NCI-H1417 (cell line): Measurements from ENCODE around the gene KCNJ4.

ENCODE experiments used
- DNase-seq, 3 experiments: peaks; one replicate each; lab custom pipeline; 2025; lab: John Stamatoyannopoulos, UW

The KCNJ4 gene

DNA sequence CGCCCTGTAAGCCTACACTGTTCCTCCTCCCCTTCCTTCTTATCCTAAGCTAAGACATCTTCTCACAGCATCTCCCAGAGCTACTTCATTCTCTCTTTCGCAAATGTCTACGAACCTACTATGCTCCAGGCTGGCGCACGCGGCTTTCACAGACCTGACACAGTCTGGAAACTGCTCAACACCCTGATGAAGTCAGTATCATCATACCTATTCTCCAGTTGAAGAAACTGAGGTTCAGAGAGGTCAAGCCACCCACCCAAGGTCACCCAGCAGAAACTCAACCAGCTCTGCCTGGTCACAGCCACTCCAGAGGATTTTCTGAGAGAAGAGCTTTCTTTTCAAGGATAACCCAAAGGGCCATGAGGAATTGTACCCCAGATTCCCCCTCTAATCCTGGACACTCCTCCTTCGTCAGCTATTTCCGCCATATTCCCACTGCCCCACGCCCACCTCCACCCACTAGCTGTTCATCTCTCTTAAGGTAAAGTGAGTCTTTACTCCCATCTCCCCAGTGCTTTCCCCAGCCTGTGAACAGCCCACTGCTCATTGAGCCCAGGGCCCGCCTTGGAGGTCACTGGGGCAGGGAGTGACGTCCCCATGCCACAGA lies 1.8 kb downstream of the KCNJ4 start:
- DNase-seq = no peak

- DNase-seq = no peak
These were observed 2.5 kb downstream of the KCNJ4 start for GRCh38 chr22:38452373-38453065.

DNA sequence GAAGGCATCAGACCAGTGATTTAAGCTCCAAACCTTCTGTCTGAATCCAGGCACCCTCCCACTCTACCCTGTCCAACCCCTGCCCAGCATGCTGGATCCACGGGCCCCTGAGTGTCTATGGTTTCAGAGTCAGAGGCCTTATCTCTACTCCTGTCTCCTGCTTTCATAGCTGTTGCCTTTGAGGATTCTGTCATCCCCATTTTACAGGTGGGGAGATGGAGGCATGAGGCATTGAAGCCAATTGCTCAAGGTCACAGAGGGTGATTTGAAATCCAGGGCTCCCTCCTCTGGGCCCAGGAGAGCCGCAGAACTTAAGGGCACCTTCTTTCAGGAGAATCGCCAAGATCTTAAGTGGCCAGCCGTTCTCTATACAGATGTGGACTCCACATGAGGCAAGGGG lies 3.1 kb downstream of the KCNJ4 start:
- DNase-seq = no peak

- no peak for DNase-seq
These were observed 3.6 kb downstream of the KCNJ4 start for GRCh38 chr22:38451404-38451803.

GRCh38 chr22:38450234-38450797 lies 4.7 kb downstream of the KCNJ4 start:
- DNase-seq = no peak

GRCh38 chr22:38449776-38450175 lies 5.2 kb downstream of the KCNJ4 start:
- no peak for DNase-seq

DNA sequence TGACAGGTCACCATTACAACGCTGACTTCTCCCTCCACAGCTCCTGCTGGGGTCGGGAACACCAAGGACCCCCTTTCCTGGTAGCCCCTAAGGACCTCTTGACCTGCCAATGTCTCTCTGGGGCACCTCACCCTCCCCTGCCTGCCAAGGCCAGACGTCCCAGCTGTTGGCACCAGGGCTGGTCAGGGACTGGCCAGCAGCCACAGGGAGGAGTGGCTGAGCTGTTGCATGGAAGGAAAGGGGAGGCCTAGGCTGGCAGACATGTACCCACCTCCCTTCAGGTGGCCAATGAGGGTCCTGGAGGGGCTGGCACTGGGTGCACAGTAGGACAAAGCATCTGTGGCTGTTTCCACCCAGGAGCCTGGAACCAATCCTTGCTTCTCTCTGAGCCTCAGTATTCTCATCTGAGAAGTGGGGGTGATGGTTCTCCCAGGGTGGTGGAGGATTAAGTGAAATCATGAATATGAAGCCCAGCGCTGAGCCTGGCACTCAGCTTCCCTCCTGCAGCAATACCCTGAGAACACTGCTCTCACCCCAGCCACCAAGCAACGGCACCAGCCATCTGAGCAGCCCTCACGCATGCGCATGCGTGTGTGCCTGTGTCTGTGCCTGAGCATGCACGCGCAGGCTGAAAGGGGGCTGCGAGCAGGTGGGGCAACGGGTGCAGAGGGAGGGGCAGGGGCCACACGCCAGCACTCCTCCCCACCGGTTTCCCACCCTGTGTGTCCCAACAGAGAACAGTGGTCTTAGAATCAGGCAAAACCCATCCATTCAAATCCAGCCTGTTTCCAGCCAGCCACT lies 5.9 kb downstream of the KCNJ4 start:
- no peak for DNase-seq

DNA sequence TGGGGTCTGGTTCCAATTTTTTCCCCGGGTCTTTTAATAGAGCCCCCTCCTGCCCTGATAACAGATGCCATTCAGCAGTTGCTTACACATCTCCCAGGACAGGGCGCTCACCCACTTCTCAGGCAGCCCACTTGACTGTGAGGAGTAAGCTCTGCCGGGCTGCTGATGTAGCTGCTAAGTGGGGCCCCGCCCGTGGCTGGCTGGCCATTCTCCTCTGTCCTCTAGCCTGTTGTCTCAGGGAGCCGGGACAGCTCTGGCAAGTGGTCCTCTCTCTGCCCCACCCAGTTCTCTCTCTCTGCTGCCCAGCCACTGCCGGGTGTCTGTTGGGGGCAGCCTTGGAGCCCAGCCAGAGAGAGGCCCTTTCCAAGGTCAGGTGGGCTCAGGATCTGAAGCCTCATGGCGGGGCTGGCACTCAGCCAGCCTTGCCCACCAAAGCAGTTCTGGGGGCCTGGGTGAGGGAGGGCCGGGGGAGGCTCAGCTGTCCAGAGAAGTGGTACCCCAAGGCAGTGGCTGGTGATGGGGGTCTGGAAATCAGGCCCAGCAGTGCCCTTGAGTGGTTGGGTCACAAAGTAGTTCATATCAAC lies 8.9 kb downstream of the KCNJ4 start:
- no peak for DNase-seq

- DNase-seq = no peak
These were observed 10.2 kb downstream of the KCNJ4 start for GRCh38 chr22:38444783-38445182.

GRCh38 chr22:38443628-38444521 lies 11.1 kb downstream of the KCNJ4 start:
- DNase-seq = no peak

- no peak for DNase-seq
These were observed 11.9 kb downstream of the KCNJ4 start for GRCh38 chr22:38442967-38443627.

GRCh38 chr22:38441620-38442287 lies 13.2 kb downstream of the KCNJ4 start:
- DNase-seq = no peak

- no peak for DNase-seq
These were observed 14.2 kb downstream of the KCNJ4 start for GRCh38 chr22:38440747-38441350.

DNA sequence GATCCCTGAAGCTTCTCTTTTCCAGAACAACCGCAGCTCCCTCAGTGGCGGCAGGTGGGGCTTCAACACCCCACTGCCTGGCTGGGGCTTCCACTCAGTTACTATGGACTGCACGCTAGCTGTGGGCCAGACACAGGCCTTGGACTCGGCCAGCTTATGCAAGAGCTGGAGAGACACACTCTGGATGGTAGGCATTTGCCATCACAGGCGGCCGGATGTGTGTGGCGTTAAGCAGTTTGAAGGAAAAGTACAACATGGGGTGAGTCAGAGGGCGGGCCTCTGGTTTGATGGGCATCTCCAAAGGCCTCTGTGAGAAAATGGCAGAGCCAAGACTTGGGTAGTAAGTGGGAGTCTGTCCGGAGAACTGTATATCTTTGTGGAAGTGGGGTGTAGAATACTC lies 17.6 kb downstream of the KCNJ4 start:
- no peak for DNase-seq

DNA sequence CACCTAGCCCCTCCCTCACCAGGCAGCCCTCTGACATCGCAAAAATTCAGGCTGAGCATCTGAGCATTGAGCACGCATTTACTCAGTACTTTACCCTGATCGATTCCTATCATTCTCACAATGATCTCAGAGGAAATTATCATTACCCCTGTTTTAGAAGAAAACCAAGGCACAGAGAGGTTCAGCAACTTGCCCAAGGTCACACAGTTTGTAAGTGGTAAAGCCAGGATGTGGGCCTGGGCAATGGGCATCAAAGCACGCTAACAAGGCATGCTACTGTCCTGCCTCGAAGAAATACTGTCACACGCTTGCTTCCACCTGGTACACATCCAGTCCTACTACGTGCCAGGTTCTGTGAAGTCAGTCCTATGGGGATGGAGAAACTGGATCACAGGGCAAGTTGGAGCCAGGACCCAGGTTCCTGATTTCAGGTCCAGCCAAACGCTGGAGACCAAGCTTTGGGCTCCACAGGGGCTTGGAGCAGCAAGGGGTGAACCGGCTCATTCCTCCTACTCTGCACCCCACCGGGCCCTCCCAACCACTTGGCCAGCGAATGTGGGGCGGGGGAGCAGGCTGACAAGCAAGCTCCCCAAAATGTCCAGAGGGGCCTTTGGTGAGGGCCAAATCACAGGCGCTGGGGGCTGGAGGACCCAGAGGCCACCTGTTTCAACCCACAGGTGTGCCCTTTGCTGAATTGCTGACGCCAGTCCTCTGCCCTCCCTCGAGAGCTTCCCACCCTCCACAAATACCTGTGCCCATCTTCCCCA lies 18.2 kb downstream of the KCNJ4 start:
- DNase-seq = no peak

- no peak for DNase-seq
These were observed 19.0 kb downstream of the KCNJ4 start for GRCh38 chr22:38435965-38436364.

DNA sequence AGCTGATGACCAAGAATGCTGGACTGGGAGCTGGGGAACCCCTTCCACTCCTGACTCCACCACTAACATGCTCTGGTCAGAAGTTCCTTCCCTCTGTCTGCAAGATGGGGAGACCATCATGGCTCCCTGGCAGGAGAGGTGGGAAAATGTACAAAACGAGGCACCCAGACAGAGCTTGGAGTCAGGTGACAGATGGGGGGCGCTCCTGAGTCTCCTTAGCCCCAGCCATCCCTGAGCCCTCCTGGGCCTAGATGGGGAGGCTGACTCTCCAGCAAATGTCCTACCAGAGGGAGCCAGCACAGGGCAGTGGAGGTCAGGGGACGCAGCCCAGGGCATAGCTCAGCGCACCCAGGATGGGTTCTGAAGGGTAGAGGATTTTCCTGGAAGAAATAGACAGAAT lies 20.0 kb downstream of the KCNJ4 start:
- no peak for DNase-seq

- DNase-seq = no peak
These were observed 21.1 kb downstream of the KCNJ4 start for GRCh38 chr22:38433871-38434270.

GRCh38 chr22:38432264-38432663 lies 22.7 kb downstream of the KCNJ4 start:
- DNase-seq = no peak
